GM21825 (cell line): ENCODE data around the gene ZDHHC11B.
"Not testable (repeated sequence)": the region's sequence is repeated elsewhere in the genome, so short reads cannot be mapped to it uniquely, and the experiment has no call there.

Experiments used
- ATAC-seq: cut with Tn5 transposase; IDR thresholded peaks from one replicate; pipeline ENCODE4 v1.9.1; 2021; ENCODE audit warnings: mild to moderate bottlenecking, moderate library complexity; ENCODE audit not compliant: unreplicated experiment

ZDHHC11B gene

DNA sequence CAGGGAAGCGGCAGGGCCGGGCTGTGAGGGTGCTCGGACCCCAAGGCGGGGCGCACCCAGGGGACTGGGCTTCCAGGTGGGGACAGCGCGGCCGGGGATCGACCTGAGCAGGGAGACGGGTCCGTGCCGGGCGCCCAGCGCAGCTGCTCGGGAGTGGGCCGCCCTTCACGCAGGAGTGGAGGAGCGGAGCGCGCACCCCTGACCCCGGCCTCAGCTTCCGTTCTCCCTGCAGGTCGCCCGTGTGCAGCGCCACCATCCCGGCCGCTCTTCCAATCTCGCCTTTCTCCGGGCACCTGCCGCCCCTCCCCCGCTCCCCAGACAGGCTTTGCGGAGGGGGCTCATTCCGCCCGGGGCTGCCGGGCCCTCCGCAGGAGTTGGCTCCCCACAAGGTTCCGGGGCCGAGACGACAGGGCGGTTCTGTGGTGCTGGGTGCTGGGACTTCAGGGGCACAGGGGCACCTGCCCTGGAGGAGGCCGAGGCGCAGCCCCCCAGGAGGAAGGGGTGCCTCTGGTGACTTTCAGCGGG lies 714 bp upstream of the ZDHHC11B start:
- peak; percentile 9 for ATAC-seq

DNA sequence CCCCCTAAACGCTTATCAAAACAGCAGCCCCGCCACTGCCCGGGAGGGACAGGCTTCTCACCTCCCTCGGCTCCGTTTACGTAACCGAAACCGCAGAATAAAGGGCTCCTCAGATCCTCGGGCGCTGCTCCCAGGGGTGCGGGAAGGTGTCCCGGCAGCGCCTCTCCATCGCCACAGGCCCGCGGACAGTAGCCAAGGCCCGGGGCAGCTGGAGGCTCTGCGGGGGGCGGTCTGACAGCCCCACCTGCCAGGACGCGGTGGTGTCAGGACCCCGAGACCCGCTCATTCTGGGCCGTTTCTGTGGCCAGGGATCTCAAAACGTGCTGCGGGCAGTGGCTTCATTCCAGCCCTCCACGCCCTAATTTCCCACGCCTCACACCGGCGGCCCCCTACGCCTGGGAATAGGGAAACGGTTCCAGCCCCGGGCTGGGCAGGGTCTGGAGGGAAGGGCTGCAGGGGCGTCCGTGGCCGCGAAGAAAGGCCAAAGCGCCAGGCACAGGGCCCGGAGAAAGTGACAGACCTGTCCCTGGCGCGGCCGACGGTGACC lies 575 bp downstream of the ZDHHC11B start:
- ATAC-seq: peak; percentile 2

DNA sequence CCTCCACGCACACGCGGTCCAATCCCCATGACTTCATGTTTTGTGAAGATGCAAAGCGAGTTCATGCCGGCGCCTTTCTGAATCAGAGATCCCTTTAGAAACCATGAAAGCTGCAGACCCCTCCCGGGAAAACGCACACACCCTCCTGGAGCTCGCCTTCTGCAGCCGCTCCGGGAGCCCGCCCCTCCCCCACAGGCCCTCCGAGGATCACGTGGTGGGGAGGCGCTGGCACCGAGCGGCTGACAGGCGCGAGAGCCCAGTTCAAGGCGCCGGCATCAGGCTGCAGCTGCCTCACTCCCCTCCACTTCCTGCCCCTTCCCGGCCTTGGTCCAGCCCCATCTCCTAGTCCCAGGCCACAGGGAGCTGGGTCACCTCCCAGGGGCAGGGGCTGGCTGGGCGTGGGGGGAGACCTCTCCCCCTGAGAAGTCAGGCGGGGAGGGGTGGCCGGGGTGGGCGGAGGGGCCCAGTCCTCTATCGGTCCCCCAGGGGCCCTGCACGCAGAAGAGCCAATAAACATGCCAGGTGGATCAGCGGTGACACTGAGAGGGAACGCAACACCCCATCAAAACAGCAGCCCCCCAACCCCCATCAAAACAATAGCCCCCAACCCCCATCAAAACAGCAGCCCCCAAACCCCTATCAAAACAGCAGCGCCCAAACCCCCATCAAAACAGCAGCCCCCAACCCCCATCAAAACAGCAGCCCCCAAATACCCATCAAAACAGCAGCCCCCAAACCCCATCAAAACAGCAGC lies 1.3 kb downstream of the ZDHHC11B start:
- not testable (repeated sequence) for ATAC-seq

- ATAC-seq: not testable (repeated sequence)
Observed at GRCh38 chr5:782356-782755, 2.2 kb downstream of the ZDHHC11B start.

DNA sequence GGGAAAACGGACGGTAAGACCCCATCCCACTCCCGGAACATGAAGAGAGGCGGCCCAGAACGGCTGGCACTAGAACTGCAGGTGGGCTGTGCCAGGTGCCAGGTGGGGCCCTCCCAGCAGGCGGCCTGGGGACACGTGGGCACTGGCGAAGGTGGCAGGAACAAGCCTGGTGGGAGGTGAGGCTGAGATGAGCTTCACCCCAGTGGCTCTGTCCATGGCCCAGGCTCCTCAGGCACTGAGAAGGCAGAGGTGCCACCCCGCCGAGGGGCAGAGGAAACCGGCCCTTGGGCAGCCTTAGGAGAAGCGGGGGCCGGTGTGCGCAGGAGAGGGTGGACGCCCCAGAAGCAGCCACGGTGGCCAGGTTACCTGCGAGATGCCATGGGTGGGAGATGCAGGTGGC lies 4.0 kb downstream of the ZDHHC11B start:
- not testable (repeated sequence) for ATAC-seq

DNA sequence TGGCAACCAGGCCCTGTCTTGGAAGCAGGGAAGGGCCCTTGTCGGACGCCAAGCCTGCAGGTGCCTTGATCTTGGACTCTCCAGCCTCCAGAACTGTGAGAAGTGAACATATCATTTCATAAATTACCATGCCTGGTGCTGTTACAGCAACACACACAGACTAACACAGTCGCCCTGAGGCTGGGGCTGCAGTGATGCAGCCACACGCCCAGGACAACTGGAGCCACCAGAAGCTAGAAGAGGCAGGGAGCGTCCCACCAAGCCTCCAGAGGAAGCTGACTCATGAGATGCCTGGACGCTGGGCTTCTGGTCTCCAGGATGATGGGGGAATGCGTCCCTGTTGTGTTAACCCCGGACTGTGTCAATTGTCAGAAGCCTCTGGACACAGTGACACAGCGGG lies 5.6 kb downstream of the ZDHHC11B start:
- not testable (repeated sequence) for ATAC-seq

DNA sequence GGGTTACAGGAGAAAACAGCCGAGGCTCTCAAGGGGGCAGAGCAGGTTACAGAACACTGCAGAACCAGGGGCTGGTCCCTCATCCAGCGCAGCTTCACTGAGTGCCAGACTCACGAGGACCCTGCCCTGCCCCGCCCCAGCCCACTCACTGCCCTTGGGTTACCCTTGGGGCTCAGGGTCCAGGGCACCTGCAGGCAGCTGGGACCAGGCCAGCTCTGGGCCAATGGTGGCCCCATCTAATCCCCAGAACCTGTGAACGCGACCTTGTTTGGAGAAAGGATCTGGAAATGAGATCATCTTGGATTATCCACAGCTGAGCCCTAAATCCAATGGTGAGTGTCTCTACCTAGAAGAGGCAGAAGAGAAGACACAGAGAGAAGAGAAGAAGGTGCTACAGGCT lies 6.1 kb downstream of the ZDHHC11B start:
- not testable (repeated sequence) for ATAC-seq

- ATAC-seq: no peak
Observed at GRCh38 chr5:777756-778161, 6.8 kb downstream of the ZDHHC11B start.

GRCh38 chr5:776862-777711 lies 7.4 kb downstream of the ZDHHC11B start:
- ATAC-seq: no peak

- no peak for ATAC-seq
Observed at GRCh38 chr5:775961-776861, 8.3 kb downstream of the ZDHHC11B start.

DNA sequence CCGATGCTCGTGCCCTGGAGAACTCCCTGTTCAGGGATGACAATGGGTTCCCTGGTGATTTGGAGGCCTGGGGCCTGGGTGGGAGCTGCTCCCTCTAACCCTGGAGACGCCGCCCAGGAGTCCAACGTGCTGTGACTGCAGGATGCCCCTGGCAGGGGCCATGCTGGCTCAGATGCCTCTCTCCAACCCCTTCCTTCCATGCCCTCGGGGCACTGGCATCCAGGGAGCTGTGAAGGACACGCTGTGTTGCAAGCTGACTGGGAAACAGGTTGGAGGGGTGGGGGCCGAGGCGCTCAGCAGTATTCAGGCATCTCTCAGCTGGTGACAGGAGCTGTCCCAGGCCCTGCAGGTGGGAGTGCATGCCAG lies 9.0 kb downstream of the ZDHHC11B start:
- not testable (repeated sequence) for ATAC-seq

- not testable (repeated sequence) for ATAC-seq
Observed at GRCh38 chr5:774854-775505, 9.5 kb downstream of the ZDHHC11B start.

DNA sequence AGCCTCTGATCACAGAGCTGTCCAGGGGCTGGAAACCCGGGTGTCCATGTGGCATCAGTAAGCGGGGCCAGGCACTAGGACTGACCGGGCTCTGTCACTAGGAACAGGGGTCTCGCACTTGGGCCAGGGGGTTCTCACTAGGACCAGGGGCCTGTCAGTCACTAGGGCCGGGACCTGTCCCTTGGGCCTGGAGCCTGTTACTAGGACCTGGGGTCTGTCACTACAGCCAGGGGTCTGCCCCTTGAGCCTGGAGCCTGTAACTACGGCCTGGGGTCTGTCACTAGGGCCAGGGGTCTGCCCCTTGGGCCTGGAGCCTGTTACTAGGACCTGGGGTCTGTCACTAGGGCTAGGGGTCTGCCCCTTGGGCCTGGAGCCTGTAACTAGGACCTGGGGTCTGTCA lies 10.2 kb downstream of the ZDHHC11B start:
- ATAC-seq: not testable (repeated sequence)

DNA sequence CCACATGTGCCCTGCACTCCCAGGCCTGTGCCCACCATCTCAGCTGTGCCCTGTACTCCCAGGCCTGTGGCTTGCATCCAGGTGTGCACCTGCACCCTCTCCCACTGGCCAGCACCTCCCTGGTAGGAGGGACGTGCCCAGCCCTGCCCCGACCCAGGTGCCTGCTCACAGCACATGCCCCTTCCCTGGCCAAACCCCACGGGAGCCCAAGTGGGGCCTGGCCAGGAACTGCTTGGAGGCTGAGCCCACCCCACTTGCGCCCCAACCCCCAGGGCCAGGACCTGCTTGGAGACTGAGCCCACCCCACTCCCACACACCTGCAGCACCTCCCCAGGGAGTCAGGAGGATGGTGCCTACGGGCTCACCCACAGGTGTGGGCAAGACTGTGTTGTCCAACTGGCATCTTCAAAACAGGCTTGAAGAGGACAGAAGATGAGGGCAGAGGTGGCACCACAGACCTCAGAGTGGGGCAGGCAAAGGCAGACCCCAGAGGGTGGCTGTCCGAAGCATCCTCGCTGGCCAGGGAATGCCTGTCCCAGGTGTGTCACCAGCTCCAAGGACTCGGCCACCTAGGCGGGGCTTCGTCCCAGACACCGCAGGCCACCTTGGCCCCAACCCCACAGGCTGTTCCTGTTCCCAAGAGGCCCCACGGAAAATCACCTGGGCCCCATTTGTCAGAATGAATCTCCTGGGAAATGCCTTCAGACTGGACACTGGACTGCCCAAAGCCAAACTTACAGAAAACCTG lies 10.8 kb downstream of the ZDHHC11B start:
- no peak for ATAC-seq

GRCh38 chr5:772931-773330 lies 11.6 kb downstream of the ZDHHC11B start:
- ATAC-seq: not testable (repeated sequence)

DNA sequence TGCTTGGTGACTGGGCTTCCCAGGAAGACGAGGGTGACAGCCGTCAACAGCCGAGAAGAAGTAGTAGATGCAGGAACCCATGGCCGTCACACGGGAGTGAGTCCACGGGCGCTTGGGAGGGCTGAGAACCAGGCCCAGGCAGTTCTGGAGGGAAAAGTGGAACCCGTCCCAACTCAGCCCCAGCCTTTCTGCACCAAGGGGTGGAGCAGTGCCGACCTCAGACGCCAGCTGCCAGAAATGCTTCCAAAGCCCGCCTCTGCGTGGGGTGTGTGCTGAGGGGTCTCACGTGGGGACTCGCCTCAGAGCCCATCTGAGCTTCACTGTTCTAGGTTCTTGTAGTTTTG lies 12.0 kb downstream of the ZDHHC11B start:
- ATAC-seq: not testable (repeated sequence)

- ATAC-seq: not testable (repeated sequence)
Observed at GRCh38 chr5:771841-772546, 12.5 kb downstream of the ZDHHC11B start.

DNA sequence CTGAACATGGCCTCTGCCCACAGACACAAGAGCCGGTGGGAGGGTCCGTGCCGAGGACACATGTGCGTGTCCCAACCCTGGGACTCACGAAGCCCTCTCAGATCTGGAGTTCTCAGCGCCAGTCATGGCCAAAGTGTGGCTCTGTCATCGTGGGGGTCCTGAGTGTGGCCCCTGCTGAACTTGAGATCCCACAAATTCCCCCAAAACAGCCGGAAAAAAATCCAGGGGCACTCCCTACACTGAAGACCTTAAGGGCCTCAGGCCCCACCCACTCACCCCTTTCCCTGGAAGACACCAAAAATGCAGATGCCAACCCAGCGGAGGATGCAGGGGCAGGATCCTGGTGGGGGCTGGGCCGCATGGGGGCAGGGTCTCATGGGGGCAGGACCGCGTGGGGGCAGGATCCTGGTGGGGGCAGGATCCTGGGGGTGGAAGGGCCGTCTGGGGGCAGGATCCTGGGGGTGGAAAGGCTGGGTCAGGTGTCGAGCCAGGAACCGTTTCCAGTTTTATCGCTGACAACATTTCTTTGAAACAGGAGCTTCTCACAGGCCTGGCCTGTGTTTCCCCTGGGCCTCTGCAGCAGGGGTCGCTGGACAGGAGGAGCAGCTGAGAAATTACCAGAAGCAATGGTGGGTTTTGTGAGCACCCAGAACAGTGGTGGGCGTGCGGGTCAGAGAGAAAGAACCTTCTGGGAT lies 13.3 kb downstream of the ZDHHC11B start:
- ATAC-seq: not testable (repeated sequence)
